HG02840 (cell line): ENCODE results near the gene PIGK.

Source experiments
- ATAC-seq: cut with Tn5 transposase; IDR thresholded peaks from one replicate; pipeline ENCODE4 v1.9.1; 2021; ENCODE audit warnings: mild to moderate bottlenecking, moderate library complexity, moderate number of reproducible peaks; ENCODE audit not compliant: unreplicated experiment, low FRiP score

The PIGK gene

DNA sequence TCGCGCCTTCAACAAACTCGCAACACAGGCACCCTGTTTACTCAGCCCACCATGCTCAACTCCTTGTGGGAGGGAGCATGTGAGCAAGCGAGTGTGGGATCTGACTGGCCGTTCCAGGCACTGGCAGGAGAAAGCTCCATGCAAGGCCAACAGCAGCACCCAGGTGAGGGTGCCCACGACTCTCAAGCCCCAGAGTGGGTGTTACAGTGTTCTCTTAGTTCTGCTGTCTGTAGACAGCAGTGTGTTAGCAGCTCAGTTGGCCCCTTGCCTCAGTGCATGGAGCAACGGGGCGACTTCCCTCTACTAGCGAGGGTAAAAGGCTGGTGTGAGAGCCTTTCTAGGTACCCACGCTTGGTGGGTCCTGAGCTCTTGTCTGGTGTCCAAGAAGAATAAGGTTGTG, 114.6 kb downstream of the PIGK start:
- ATAC-seq: no peak

- ATAC-seq: no peak
Observed at GRCh38 chr1:77103486-77103885, 115.7 kb downstream of the PIGK start.

DNA sequence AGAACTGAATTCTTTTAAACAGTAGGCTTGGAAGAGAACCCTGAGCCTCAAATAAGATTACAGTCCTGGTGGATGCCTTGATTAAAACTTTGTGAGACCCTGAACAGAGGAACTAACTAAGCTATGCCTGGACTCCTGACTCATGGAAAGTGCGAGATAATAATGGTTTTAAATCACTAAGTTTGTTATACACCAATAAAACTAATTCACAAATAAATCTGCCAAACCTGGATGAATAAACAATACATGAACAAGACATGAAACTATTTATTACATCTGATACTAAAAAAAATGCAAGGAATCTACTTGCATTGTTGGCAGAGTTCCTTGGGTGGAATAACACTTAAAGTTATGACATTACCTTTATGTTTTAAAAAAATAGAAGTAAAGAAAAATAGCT, 118.4 kb downstream of the PIGK start:
- no peak for ATAC-seq

- no peak for ATAC-seq
Observed at GRCh38 chr1:77096496-77097255, 122.6 kb downstream of the PIGK start.

GRCh38 chr1:77095236-77095635, 124.0 kb downstream of the PIGK start:
- ATAC-seq: no peak

DNA sequence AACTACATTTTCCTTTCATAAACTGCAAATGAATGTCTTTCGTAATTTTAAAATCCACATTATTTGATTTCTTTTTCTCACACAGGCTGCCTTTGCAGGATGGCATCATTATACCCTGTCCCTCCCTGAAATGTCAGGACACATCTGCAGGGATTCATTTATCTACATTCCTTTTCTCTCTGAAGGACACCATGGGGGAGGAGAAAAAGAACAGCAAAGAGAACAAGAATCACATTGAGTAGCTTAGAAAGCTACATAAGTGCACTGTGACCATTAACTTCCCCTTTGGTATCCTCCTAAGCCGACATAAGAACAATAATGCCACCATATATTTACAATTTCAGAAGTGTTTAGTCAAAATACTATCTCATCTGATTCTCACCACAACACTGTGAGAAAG, 129.5 kb downstream of the PIGK start:
- no peak for ATAC-seq

- ATAC-seq: no peak
Observed at GRCh38 chr1:77085109-77085508, 134.1 kb downstream of the PIGK start.

GRCh38 chr1:77084457-77084856, 134.8 kb downstream of the PIGK start:
- no peak for ATAC-seq

GRCh38 chr1:77081834-77082233, 137.4 kb downstream of the PIGK start:
- ATAC-seq: no peak

- ATAC-seq: no peak
Observed at GRCh38 chr1:77076759-77077158, 142.5 kb downstream of the PIGK start.

DNA sequence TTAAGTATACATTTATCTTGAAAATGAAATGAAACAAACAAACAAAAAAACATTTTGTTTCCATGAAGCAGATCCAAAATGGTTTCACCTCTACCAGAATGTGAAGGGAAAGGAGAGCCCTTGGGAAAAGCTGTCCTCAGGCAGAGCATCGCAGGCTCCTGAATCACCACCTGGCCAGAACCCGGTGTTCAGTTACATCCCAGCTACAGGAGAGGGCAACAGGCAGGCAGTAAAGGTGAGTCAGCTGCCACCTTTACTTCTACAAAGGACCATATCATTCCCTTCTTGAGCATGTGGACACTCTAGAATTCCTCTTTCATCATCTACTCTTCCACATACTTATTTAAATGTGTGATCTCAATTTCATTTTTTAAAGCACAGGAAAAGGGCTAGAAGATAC, 151.2 kb downstream of the PIGK start:
- ATAC-seq: no peak

- ATAC-seq: no peak
Observed at GRCh38 chr1:77065693-77066342, 153.4 kb downstream of the PIGK start.

DNA sequence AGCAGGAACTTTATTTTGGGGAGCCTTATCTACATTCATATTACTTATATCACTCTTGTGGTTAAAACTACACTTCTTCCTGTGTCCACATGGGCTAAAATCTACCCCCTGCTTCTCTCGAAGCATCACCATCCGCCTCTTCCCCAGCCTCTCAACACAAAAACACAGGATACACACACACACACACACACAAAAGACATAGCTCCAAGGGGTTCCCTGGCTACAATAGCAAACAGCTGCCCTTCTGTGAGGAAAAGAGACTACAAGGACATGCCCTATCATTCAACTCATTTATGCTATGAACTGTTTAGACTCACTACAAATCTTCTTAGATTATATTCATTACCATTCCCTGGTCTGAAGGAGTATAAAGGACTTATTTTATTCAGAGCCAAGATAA, 155.0 kb downstream of the PIGK start:
- no peak for ATAC-seq

DNA sequence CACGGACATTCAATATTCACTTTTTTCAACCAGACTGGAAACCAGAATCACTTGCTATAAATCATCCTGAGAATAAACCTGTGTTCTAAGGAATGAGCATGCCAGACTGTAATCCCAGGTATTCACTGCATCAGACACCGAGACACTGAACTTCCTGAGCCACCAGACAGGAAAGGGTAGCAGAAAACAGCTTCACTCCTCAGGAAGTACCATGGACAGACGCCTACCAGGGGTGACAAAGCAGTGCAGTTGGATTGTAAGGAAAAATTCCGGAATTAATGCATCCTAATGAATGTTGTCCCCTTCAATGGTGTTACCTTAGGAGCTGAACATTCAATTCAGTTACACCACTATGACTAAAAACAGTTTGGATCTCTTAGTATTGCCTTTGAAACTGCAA, 156.1 kb downstream of the PIGK start:
- ATAC-seq: no peak

- no peak for ATAC-seq
Observed at GRCh38 chr1:77061162-77061561, 158.1 kb downstream of the PIGK start.

GRCh38 chr1:77060000-77060399, 159.2 kb downstream of the PIGK start:
- no peak for ATAC-seq

DNA sequence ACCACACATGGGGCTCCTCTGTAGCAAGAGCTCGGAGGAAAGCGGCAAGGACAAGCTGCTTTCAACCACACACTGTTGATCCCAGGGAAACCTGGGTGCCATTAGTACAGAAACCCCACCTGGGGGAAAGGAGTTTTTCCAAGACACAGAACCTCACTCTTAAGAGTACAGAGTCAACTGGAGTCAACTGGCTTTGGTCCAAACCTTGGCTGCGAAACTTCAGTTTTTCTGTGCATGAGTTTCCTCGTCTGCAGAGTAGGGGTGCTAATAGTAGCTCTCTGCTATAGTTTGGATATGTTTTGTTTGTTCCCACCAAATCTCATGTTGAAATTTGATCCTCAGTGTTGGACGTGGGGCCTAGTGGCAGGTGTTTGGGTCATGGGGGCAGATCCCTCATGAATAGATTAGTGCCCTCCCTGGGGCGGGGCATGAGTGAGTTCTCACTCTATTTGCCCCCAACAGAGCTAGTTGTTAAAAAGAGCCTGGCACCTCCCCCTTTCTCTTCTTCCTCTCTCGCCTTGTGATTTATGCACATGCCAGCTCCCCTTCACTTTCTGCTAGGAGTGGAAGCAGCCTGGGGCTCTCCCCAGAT, 161.1 kb downstream of the PIGK start:
- ATAC-seq: no peak

GRCh38 chr1:77056525-77056924, 162.7 kb downstream of the PIGK start:
- ATAC-seq: no peak

GRCh38 chr1:77051425-77051824, 167.8 kb downstream of the PIGK start:
- no peak for ATAC-seq

GRCh38 chr1:77048615-77049005, 170.6 kb downstream of the PIGK start:
- ATAC-seq: no peak

DNA sequence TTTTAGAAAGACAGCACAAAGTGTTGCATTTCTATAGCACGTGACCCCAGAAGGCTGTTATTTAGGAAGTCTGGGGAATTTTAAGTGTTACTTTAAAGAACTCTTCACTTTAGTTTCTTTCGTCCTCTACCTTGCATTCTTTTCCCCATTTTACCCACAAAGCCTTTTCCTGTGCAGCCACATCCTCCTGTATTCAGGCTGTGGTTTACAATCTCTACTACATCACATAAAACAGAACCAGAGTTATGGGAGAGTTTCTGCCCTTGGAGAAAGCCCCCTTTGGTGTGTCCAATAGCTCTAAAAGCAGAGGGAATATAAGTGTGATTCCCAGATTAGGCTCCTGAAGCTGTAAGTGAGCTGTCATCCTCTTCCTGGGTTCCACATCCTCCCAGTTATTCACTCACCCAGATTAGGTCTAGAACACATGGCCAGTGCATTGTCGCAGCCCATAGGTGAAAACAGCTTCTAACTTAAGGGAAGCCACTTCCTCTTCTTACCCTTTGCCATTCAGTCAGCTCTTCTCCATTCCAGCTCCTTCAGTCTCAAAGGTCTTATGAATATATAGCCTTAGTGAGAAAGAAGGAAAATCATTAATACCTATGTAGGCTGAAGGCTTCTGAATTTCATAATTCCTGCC, 171.1 kb downstream of the PIGK start:
- ATAC-seq: no peak
